ENCODE measurements around the gene PRRG2. TPM values are rescaled to one million over a fixed set of nuclear protein-coding genes. Genes with fewer than 3 reads are reported as not detected.
"Not testable (repeated sequence)": the region's sequence is repeated elsewhere in the genome, so short reads cannot be mapped to it uniquely, and the experiment has no call there.

Gene PRRG2
- total RNA-seq, 2 donors from 2014 or later: 0.68 to 1.1 TPM

- ATAC-seq (peak; percentile 18 to 22), DNase-seq (no peak)
- intact Hi-C loops (cut with DNase I): no loop called here
These were observed 50.0 kb downstream of the PRRG2 start for GRCh38 chr19:49631014-49631588.

GRCh38 chr19:49631610-49632192 lies 50.6 kb downstream of the PRRG2 start:
- no peak for DNase-seq
- intact Hi-C loops (cut with DNase I): no loop called here
- ATAC-seq: no peak

- no peak for DNase-seq
- intact Hi-C loops (cut with DNase I): no loop called here
- ATAC-seq: no peak
These were observed 51.5 kb downstream of the PRRG2 start for GRCh38 chr19:49632576-49632975.

- intact Hi-C loops (cut with DNase I); ATAC-seq; DNase-seq: not testable (repeated sequence)
These were observed 52.2 kb downstream of the PRRG2 start for GRCh38 chr19:49633273-49633672.

- intact Hi-C loops (cut with DNase I): no loop called here
- no peak for DNase-seq
These were observed 54.6 kb downstream of the PRRG2 start for GRCh38 chr19:49635530-49636232.

GRCh38 chr19:49636233-49636932 lies 55.3 kb downstream of the PRRG2 start:
- ATAC-seq: no peak
- no peak for DNase-seq
- intact Hi-C loops (cut with DNase I): no loop called here

More at GRCh38 chr19:49635530-49636232, 54.6 kb downstream of the PRRG2 start:
- ATAC-seq: no peak

GRCh38 chr19:49637821-49638738 lies 57.0 kb downstream of the PRRG2 start:
- intact Hi-C loops (cut with DNase I): loop anchor here in 1 of 2 donors (2.0 kb wide), 1 partner anchor 47 kb away; the partner anchor contains the start of gene PRR12
- peak; percentile 92 for DNase-seq
- peak; percentile 3 to 19 for ATAC-seq

GRCh38 chr19:49639401-49640112 lies 58.4 kb downstream of the PRRG2 start:
- intact Hi-C loops (cut with DNase I): loop anchor here in 1 of 2 donors (2.0 kb wide), 1 partner anchor 49 kb away; the partner anchor contains the start of gene PRR12
- ATAC-seq (no peak), DNase-seq (no peak)

- DNase-seq (peak; percentile 100), ATAC-seq (peak; percentile 73 to 76)
- intact Hi-C loops (cut with DNase I): no loop called here
These were observed 59.2 kb downstream of the PRRG2 start, which contains the start of gene RRAS for GRCh38 chr19:49640113-49640898. RRAS (minus strand) TSS chr19:49640143; CDS start chr19:49640098, 45 bp downstream.

Other genes starting within 250 kb of the PRRG2 start
- 10 to 100 TPM in 1 of 2 donors, 1 to 10 TPM in 1; 7.1 to 10.6 TPM for gene CD37, start 245.9 kb upstream of the PRRG2 start, total RNA-seq
- 10 to 100 TPM; 43.8 to 45.0 TPM for gene TEAD2, start 218.9 kb upstream of the PRRG2 start, total RNA-seq
- gene DKKL1, start 217.4 kb upstream of the PRRG2 start, total RNA-seq: not detected
- gene KASH5, start 193.1 kb upstream of the PRRG2 start, total RNA-seq: not detected
- not detected for gene PTH2, start 157.9 kb upstream of the PRRG2 start, total RNA-seq
- gene GFY, start 155.9 kb upstream of the PRRG2 start, total RNA-seq: not detected
- gene SLC17A7, start 139.8 kb upstream of the PRRG2 start, total RNA-seq: 1 to 10 TPM; 1.7 to 2.5 TPM
- 10 to 100 TPM; 32.2 to 42.5 TPM for gene PIH1D1, start 129.5 kb upstream of the PRRG2 start, total RNA-seq
- gene ALDH16A1, start 128.1 kb upstream of the PRRG2 start, total RNA-seq: 10 to 100 TPM; 16.8 to 17.5 TPM
- 1 to 10 TPM; 4.9 to 6.0 TPM for gene FLT3LG, start 107.1 kb upstream of the PRRG2 start, total RNA-seq
- 1,000 to 10,000 TPM; 1,559 to 1,594 TPM for gene RPL13A, start 93.7 kb upstream of the PRRG2 start, total RNA-seq
- gene RPS11, start 84.9 kb upstream of the PRRG2 start, total RNA-seq: 1,000 to 10,000 TPM; 1,060 to 1,184 TPM
- gene FCGRT, start 68.7 kb upstream of the PRRG2 start, total RNA-seq: 100 to 1,000 TPM; 156 to 202 TPM
- gene RCN3, start 53.3 kb upstream of the PRRG2 start, total RNA-seq: 10 to 100 TPM; 27.3 to 34.9 TPM
- 10 to 100 TPM; 43.6 to 48.6 TPM for gene NOSIP, start 760 bp upstream of the PRRG2 start, total RNA-seq
- 10 to 100 TPM; 12.9 to 15.9 TPM for gene PRR12, start 9.9 kb downstream of the PRRG2 start, total RNA-seq
- 10 to 100 TPM; 85.6 to 95.0 TPM for gene RRAS, start 58.8 kb downstream of the PRRG2 start, total RNA-seq
- gene SCAF1, start 60.9 kb downstream of the PRRG2 start, total RNA-seq: 10 to 100 TPM; 38.6 to 46.9 TPM
- gene IRF3, start 84.5 kb downstream of the PRRG2 start, total RNA-seq: 10 to 100 TPM; 46.3 to 48.1 TPM
- gene BCL2L12, start 84.6 kb downstream of the PRRG2 start, total RNA-seq: 10 to 100 TPM; 12.0 to 12.5 TPM
- gene PRMT1, start 96.0 kb downstream of the PRRG2 start, total RNA-seq: 100 to 1,000 TPM; 137 to 159 TPM
- gene ADM5, start 108.3 kb downstream of the PRRG2 start, total RNA-seq: 1 to 10 TPM; 1.1 to 1.2 TPM
- gene CPT1C, start 109.8 kb downstream of the PRRG2 start, total RNA-seq: 1 to 10 TPM; 4.7 to 5.1 TPM
- gene TSKS, start 182.0 kb downstream of the PRRG2 start, total RNA-seq: 1 to 10 TPM in 1 of 2 donors, under 1 TPM in 1; 0.76 to 1.1 TPM
- gene AP2A1, start 185.7 kb downstream of the PRRG2 start, total RNA-seq: 10 to 100 TPM; 68.0 to 77.8 TPM
- 10 to 100 TPM; 11.0 to 16.2 TPM for gene FUZ, start 232.0 kb downstream of the PRRG2 start, total RNA-seq
- 10 to 100 TPM; 48.7 to 55.6 TPM for gene MED25, start 237.0 kb downstream of the PRRG2 start, total RNA-seq